MCF 10A (cell line): ENCODE data around the gene DCP1B. TPM values are rescaled to one million over a fixed set of nuclear protein-coding genes. Genes with fewer than 3 reads are reported as not detected.

ENCODE experiments used
- BruUV-seq: library from RNA; stranded (reverse); fragments of 400-500 nt; replicated peaks from 2 replicates; lab custom pipeline; 2021; lab: Mats Ljungman, UMichigan
- CTCF ChIA-PET: fragments of 300-600 bp; sonication (Branson Sonifier 250); formaldehyde crosslinking; extraction: SDS; loops from one replicate; lab custom pipeline; 2021; ENCODE audit warnings: antibody characterized with exemption, inconsistent platforms; lab: Yijun Ruan, JAX
- POLR2A ChIA-PET: fragments of 300-600, 350-650 bp; sonication (Branson Sonifier 250); formaldehyde crosslinking; extraction: SDS; loops from one replicate; lab custom pipeline; 2020; ENCODE audit warnings: antibody characterized with exemption, inconsistent platforms; lab: Yijun Ruan, JAX
- DNase-seq: peaks from one replicate; pipeline ENCODE4 v3.0.0-alpha.2; 2018; ENCODE audit not compliant: unreplicated experiment
- H3K27ac Mint-ChIP-seq: one replicate; pipeline ENCODE4 v1.8.0; 2022; ENCODE audit warnings: mild to moderate bottlenecking, low read depth, mixed read lengths; ENCODE audit not compliant: unreplicated experiment
- H3K27me3 Mint-ChIP-seq: one replicate; pipeline ENCODE4 v1.8.0; 2022; ENCODE audit warnings: mixed read lengths; ENCODE audit not compliant: insufficient read depth, unreplicated experiment
- H3K36me3 Mint-ChIP-seq: one replicate; pipeline ENCODE4 v1.8.0; 2022; ENCODE audit warnings: mild to moderate bottlenecking, moderate library complexity, mixed read lengths; ENCODE audit not compliant: insufficient read depth, unreplicated experiment
- H3K4me1 Mint-ChIP-seq: one replicate; pipeline ENCODE4 v1.8.0; 2022; ENCODE audit warnings: mixed read lengths; ENCODE audit not compliant: insufficient read depth, unreplicated experiment
- H3K4me3 Mint-ChIP-seq: one replicate; pipeline ENCODE4 v1.8.0; 2022; ENCODE audit warnings: mild to moderate bottlenecking, moderate library complexity, mixed read lengths; ENCODE audit not compliant: unreplicated experiment
- H3K9me3 Mint-ChIP-seq: one replicate; pipeline ENCODE4 v1.8.0; 2022; ENCODE audit warnings: mixed read lengths; ENCODE audit not compliant: unreplicated experiment
- CTCF ChIP-seq: fragments of 200-600 bp; IDR thresholded peaks from one replicate; pipeline ENCODE4 v1.8.0; 2022; ENCODE audit warnings: antibody characterized with exemption, mild to moderate bottlenecking; ENCODE audit not compliant: unreplicated experiment
- intact Hi-C: fragments of 100-400 bp; cut with micrococcal nuclease; formaldehyde crosslinking; loops from 2 replicates; pipeline ENCODE4 v1.14.1; 2022
- total RNA-seq: library from RNA; stranded (reverse); gene quantifications from 2 replicates; pipeline ENCODE4 v1.2.3, GENCODE V29; 2022

Gene DCP1B
- total RNA-seq, 1 experiment from 2014 or later, result 5.5 TPM

DNA sequence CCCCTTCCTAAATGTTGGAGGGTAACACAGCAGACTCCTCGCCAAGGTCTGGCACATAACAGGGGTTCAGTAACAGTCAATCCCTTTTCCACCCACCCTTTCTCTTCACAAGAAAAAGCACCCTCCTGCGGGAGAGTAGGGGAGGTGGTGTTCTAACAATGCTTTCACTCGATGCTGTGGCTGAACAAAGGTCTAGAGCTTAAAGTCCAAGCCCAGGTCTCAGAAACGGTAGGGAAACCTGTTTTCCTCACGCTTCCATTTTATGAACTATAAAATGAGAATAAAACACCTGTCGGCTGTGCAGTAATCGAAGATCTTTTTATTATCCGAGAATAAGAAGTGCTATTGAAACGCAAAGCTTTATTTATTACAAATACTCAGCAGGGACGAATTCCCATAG lies 64.9 kb downstream of the DCP1B start:
- Mint-ChIP-seq H3K36me3 (peaks cover 6% of the 10 kb centered on the region), H3K9me3 (no peaks in the 10 kb centered on the region), H3K27me3 (peaks cover 34% of the 10 kb centered on the region), H3K4me1 (peaks cover 4% of the 10 kb centered on the region), H3K27ac (no peak overlapping the region), H3K4me3 (no peak overlapping the region)
- POLR2A ChIA-PET, result interaction anchor here (0.6 to 1.5 kb wide), 5 partner anchors 144 to 576 kb away, joined by 3 to 16 read pairs (median 6); no protein-coding TSS in a partner anchor
- CTCF ChIA-PET, result interaction anchor here (0.5 to 5.4 kb wide), 61 partner anchors 10 to 978 kb away, joined by 3 to 141 read pairs (median 5); partner anchors contain the start of gene WNT5B
- no peak for DNase-seq
- no TSS peak for BruUV-seq
- TF ChIP-seq CTCF, result no peak
- intact Hi-C loops, result no loop called here

GRCh38 chr12:1937481-1938224 lies 66.6 kb downstream of the DCP1B start:
- Mint-ChIP-seq H3K36me3 (peaks cover 6% of the 10 kb centered on the region), H3K27ac (no peak overlapping the region), H3K27me3 (peaks cover 23% of the 10 kb centered on the region), H3K4me1 (peaks cover 4% of the 10 kb centered on the region), H3K9me3 (no peaks in the 10 kb centered on the region), H3K4me3 (no peak overlapping the region)
- DNase-seq, result no peak
- intact Hi-C loops, result no loop called here
- no peak for TF ChIP-seq CTCF
- ChIA-PET POLR2A (no interaction called here), CTCF (interaction anchor here (0.5 to 5.4 kb wide), 5 partner anchors 11 to 326 kb away, joined by 3 to 141 read pairs (median 7); no protein-coding TSS in a partner anchor)
- no TSS peak for BruUV-seq

DNA sequence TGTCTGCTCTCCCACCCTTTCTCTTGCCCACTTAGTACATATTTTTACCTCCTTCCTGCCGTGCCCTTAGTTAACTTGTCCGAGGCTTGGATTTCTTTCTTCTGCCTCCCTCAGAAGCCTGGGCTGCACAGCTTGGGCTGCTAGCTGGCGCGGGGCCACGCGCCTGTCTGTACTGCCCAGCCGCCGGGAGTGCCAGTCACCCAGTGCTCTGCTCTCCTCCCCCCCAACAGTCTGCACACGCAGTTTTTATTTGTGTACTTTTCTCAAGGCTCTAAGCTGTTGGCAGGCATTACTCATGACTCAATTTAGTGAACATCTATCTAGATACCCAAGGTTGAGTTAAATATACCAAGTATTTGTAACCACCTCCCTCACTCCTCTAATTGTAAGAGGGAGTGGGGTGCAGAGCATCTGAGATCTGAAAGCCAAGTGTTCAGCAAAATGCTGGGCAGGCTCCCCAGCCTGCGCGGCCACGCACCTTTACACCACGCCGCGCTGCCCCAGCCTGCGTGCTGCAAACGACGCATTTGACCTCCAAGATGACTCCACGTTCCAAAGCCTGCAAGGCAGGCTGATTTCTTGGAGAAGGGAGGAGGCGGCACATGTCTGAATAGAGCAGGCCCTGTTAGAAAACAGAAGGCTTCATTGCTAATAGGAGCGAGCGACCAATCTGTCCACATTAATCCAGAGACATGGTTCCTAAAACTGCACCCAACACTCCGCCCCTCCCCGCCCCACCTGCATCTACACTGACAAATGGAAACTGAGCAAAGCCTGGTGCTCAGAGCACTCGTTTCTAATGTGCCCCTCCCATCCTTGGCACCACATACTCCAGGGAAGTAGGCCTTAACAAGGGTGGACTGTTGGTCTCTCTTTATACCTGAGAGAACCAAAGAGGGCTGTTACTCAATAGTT lies 67.6 kb downstream of the DCP1B start:
- peak; percentile 54 for DNase-seq
- Mint-ChIP-seq H3K36me3 (peaks cover 6% of the 10 kb centered on the region), H3K4me1 (peaks cover 4% of the 10 kb centered on the region), H3K9me3 (no peaks in the 10 kb centered on the region), H3K4me3 (no peak overlapping the region), H3K27ac (no peak overlapping the region), H3K27me3 (peaks cover 23% of the 10 kb centered on the region)
- TF ChIP-seq CTCF, result no peak
- POLR2A ChIA-PET, result no interaction called here
- CTCF ChIA-PET, result interaction anchor here (0.6 to 1.5 kb wide), 4 partner anchors 135 to 288 kb away, joined by 3 to 4 read pairs (median 3); no protein-coding TSS in a partner anchor
- BruUV-seq, result no TSS peak
- intact Hi-C loops, result no loop called here
